ENCODE measurements around the gene SERPINF2.

The SERPINF2 gene

DNA sequence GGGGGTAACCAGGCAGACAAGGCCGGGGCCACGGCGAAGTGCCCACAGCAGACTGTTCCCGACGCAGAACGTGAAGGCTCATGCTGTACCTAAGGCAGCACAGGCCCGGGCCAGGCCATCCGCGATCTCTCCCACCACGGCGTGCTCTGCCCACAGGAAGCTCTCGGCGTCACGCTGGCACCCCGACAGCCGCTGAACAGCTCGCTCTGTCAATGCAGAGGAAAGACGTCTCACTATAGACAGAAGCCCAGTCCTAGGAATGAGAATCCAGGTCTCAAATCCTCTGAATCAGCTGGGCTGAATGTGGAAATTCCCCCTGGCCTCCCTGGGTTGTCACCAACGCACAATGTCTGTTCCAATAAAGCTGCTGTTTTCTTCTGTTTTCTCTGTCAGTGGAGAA lies 40.6 kb downstream of the SERPINF2 start:
- no peak overlapping the region for H3K4me3 ChIP-seq
- TF ChIP-seq POLR2AphosphoS5 (IDR thresholded peaks at IDR 0.05; ENCODE audit: borderline replicate concordance, low read depth, low read length) (no peak), FOXP2 (optimal IDR thresholded peaks at IDR 0.05; ENCODE audit: control extremely low read depth, extremely low read length, insufficient read depth) (no peak), EZH2 (IDR thresholded peaks at IDR 0.05) (no peak)
- H3K36me3 ChIP-seq (ENCODE audit: insufficient read depth, low read length) = peaks cover 68% of the 10 kb centered on the region
- H3K27ac ChIP-seq = no peak overlapping the region
- H3K9ac ChIP-seq (ENCODE audit: insufficient read length) = peak overlapping the region; percentile 12
- no peak for DNase-seq (ENCODE audit: low read depth, low spot score)
- H3K9me3 ChIP-seq (ENCODE audit: low read depth, low read length) = no peaks in the 10 kb centered on the region

- no peak for DNase-seq (ENCODE audit: low read depth, low spot score)
- H3K27ac ChIP-seq = no peak overlapping the region
- no peaks in the 10 kb centered on the region for H3K9me3 ChIP-seq (ENCODE audit: low read depth, low read length)
- no peak for TF ChIP-seq FOXP2 (optimal IDR thresholded peaks at IDR 0.05; ENCODE audit: control extremely low read depth, extremely low read length, insufficient read depth)
- no peak for TF ChIP-seq EZH2 (IDR thresholded peaks at IDR 0.05)
- no peak for TF ChIP-seq POLR2AphosphoS5 (IDR thresholded peaks at IDR 0.05; ENCODE audit: borderline replicate concordance, low read depth, low read length)
- H3K36me3 ChIP-seq (ENCODE audit: insufficient read depth, low read length) = peaks cover 67% of the 10 kb centered on the region
- no peak overlapping the region for H3K9ac ChIP-seq (ENCODE audit: insufficient read length)
- H3K4me3 ChIP-seq = no peak overlapping the region
Measured at GRCh38 chr17:1783834-1784611, 41.4 kb downstream of the SERPINF2 start.

DNA sequence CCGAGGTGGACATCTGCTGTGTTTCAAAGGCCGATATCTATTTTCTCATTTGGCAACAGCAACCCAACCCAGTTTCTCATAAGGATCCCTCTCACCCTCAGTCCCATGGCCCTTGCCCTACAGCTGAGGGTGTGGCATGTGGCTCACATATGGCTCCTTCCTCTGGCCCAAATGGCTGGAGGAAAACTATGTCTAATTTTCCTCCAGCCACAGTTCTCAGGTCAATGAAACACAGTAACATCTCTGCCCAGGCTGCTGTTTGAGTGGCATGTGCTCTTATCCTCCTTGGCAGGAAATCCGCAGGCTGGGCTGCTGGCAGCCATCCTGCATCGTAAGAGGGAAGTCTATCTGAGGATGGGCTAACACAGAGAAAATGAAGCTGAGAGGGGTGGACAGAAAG lies 43.3 kb downstream of the SERPINF2 start:
- H3K36me3 ChIP-seq (ENCODE audit: insufficient read depth, low read length) = peaks cover 67% of the 10 kb centered on the region
- H3K4me3 ChIP-seq = no peak overlapping the region
- no peak for TF ChIP-seq FOXP2 (optimal IDR thresholded peaks at IDR 0.05; ENCODE audit: control extremely low read depth, extremely low read length, insufficient read depth)
- no peak for TF ChIP-seq POLR2AphosphoS5 (IDR thresholded peaks at IDR 0.05; ENCODE audit: borderline replicate concordance, low read depth, low read length)
- no peak for TF ChIP-seq EZH2 (IDR thresholded peaks at IDR 0.05)
- H3K9me3 ChIP-seq (ENCODE audit: low read depth, low read length) = no peaks in the 10 kb centered on the region
- no peak for DNase-seq (ENCODE audit: low read depth, low spot score)
- H3K9ac ChIP-seq (ENCODE audit: insufficient read length) = no peak overlapping the region
- no peak overlapping the region for H3K27ac ChIP-seq

DNA sequence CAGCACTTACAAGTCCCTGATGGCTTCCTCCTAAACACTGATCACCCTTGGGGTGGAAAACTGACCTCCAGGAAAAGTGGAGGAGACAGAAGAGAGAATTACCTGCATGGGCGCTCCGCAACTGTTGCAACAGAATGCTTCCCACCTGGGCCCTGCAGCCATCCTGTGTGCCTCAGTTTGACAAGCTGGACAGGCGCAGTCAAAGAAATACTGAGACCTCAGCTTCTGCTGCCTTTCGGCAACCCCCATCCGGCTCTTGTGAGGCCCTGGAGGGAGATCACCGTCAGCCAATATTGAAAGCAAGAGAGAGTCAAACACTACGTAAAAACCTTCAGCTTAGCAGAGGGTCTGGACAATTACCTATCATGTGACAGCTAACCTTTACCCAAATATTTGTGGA lies 44.0 kb downstream of the SERPINF2 start:
- Histone ChIP-seq H3K9ac (ENCODE audit: insufficient read length) (no peak overlapping the region), H3K27ac (no peak overlapping the region), H3K9me3 (ENCODE audit: low read depth, low read length) (no peaks in the 10 kb centered on the region), H3K4me3 (no peak overlapping the region), H3K36me3 (ENCODE audit: insufficient read depth, low read length) (peaks cover 59% of the 10 kb centered on the region)
- DNase-seq (ENCODE audit: low read depth, low spot score) = no peak
- TF ChIP-seq POLR2AphosphoS5 (IDR thresholded peaks at IDR 0.05; ENCODE audit: borderline replicate concordance, low read depth, low read length) = no peak
- no peak for TF ChIP-seq FOXP2 (optimal IDR thresholded peaks at IDR 0.05; ENCODE audit: control extremely low read depth, extremely low read length, insufficient read depth)
- TF ChIP-seq EZH2 (IDR thresholded peaks at IDR 0.05) = no peak

GRCh38 chr17:1787301-1787902 lies 44.7 kb downstream of the SERPINF2 start:
- Histone ChIP-seq H3K36me3 (ENCODE audit: insufficient read depth, low read length) (peaks cover 52% of the 10 kb centered on the region), H3K9ac (ENCODE audit: insufficient read length) (no peak overlapping the region), H3K4me3 (no peak overlapping the region), H3K9me3 (ENCODE audit: low read depth, low read length) (no peaks in the 10 kb centered on the region), H3K27ac (no peak overlapping the region)
- DNase-seq (ENCODE audit: low read depth, low spot score) = no peak
- TF ChIP-seq POLR2AphosphoS5 (IDR thresholded peaks at IDR 0.05; ENCODE audit: borderline replicate concordance, low read depth, low read length) (no peak), EZH2 (IDR thresholded peaks at IDR 0.05) (no peak), FOXP2 (optimal IDR thresholded peaks at IDR 0.05; ENCODE audit: control extremely low read depth, extremely low read length, insufficient read depth) (no peak)

GRCh38 chr17:1789936-1790335 lies 47.3 kb downstream of the SERPINF2 start:
- Histone ChIP-seq H3K36me3 (ENCODE audit: insufficient read depth, low read length) (peaks cover 34% of the 10 kb centered on the region), H3K4me3 (no peak overlapping the region), H3K27ac (peak overlapping the region; percentile 49; the same call in 1 of the 2 replicates), H3K9me3 (ENCODE audit: low read depth, low read length) (no peaks in the 10 kb centered on the region), H3K9ac (ENCODE audit: insufficient read length) (no peak overlapping the region)
- TF ChIP-seq EZH2 (IDR thresholded peaks at IDR 0.05) = no peak
- no peak for TF ChIP-seq POLR2AphosphoS5 (IDR thresholded peaks at IDR 0.05; ENCODE audit: borderline replicate concordance, low read depth, low read length)
- TF ChIP-seq FOXP2 (optimal IDR thresholded peaks at IDR 0.05; ENCODE audit: control extremely low read depth, extremely low read length, insufficient read depth) = no peak
- no peak for DNase-seq (ENCODE audit: low read depth, low spot score)

GRCh38 chr17:1792495-1793446 lies 50.1 kb downstream of the SERPINF2 start:
- DNase-seq (ENCODE audit: low read depth, low spot score) = no peak
- Histone ChIP-seq H3K4me3 (no peak overlapping the region), H3K9ac (ENCODE audit: insufficient read length) (no peak overlapping the region), H3K36me3 (ENCODE audit: insufficient read depth, low read length) (peaks cover 16% of the 10 kb centered on the region), H3K27ac (no peak overlapping the region), H3K9me3 (ENCODE audit: low read depth, low read length) (no peaks in the 10 kb centered on the region)
- TF ChIP-seq POLR2AphosphoS5 (IDR thresholded peaks at IDR 0.05; ENCODE audit: borderline replicate concordance, low read depth, low read length) (no peak), FOXP2 (optimal IDR thresholded peaks at IDR 0.05; ENCODE audit: control extremely low read depth, extremely low read length, insufficient read depth) (no peak), EZH2 (IDR thresholded peaks at IDR 0.05) (no peak)

DNA sequence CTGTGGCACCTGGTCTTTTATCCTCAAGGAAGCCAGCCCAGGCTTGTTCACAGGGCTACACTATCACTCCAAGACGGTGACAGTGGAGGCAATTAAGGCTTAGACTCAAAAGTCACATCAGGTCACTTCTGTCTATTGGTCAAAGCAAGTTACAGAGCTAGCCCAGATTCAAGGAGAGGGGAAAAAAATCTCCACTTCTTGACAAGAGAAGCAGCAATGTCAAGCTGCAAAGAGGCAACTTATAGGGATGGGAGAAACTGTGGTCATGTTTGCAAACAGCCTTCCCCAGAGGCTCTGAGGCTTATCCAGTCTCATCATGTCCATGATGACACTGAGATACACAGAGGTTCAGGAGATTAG lies 50.8 kb downstream of the SERPINF2 start:
- H3K4me3 ChIP-seq = no peak overlapping the region
- H3K9ac ChIP-seq (ENCODE audit: insufficient read length) = no peak overlapping the region
- TF ChIP-seq FOXP2 (optimal IDR thresholded peaks at IDR 0.05; ENCODE audit: control extremely low read depth, extremely low read length, insufficient read depth) (no peak), EZH2 (IDR thresholded peaks at IDR 0.05) (no peak), POLR2AphosphoS5 (IDR thresholded peaks at IDR 0.05; ENCODE audit: borderline replicate concordance, low read depth, low read length) (no peak)
- peaks cover 15% of the 10 kb centered on the region for H3K36me3 ChIP-seq (ENCODE audit: insufficient read depth, low read length)
- H3K27ac ChIP-seq = no peak overlapping the region
- no peak for DNase-seq (ENCODE audit: low read depth, low spot score)
- H3K9me3 ChIP-seq (ENCODE audit: low read depth, low read length) = no peaks in the 10 kb centered on the region
